Common myeloid progenitor, CD34-positive (primary cell): ENCODE measurements around the gene TANK.
A peak's percentile ranks its signal among the peaks of the same experiment; 100 is the strongest.

ENCODE experiments used
- CTCF ChIA-PET: fragments of 350-600 bp; sonication (Branson Sonifier 250); formaldehyde crosslinking; loops from one replicate; lab custom pipeline; 2021; ENCODE audit warnings: antibody characterized with exemption; lab: Charles Lee
- POLR2A ChIA-PET: fragments of 350-600 bp; sonication (Branson Sonifier 250); formaldehyde crosslinking; loops from one replicate; lab custom pipeline; 2021; ENCODE audit warnings: antibody characterized with exemption; lab: Charles Lee
- DNase-seq, 3 donors: peaks; one replicate each; pipeline versions ENCODE4 v3.0.0 to v3.0.0-alpha.2; 2013
- H3K27ac ChIP-seq, 2 experiments: 1 replicate in 1 of 2; 2 replicates in 1 of 2; pipeline ENCODE4 v1.7.0; 2013; ENCODE audit warnings: inconsistent platforms in 2 of 2, low read length in 2 of 2, mild to moderate bottlenecking in 2 of 2, low read depth in 1 of 2, moderate library complexity in 1 of 2; ENCODE audit not compliant: severe bottlenecking in 2 of 2, insufficient read depth in 1 of 2, poor library complexity in 1 of 2
- H3K27me3 ChIP-seq, 5 experiments: replicated peaks in 2 of 5; 1 replicate in 3 of 5; 2 replicates in 2 of 5; pipeline versions ENCODE4 v1.6.1 to v1.7.0; 2013; ENCODE audit warnings: low read length in 4 of 5, mild to moderate bottlenecking in 2 of 5, moderate library complexity in 2 of 5, inconsistent platforms in 1 of 5; ENCODE audit not compliant: insufficient read depth in 5 of 5, control insufficient read depth in 4 of 5
- H3K36me3 ChIP-seq, 4 experiments: 1 replicate in 2 of 4; 2 replicates in 2 of 4; pipeline versions ENCODE4 v1.6.1 to v1.7.0; 2013; ENCODE audit warnings: low read length in 3 of 4, control low read depth in 1 of 4, mild to moderate bottlenecking in 1 of 4; ENCODE audit not compliant: control insufficient read depth in 4 of 4, insufficient read depth in 4 of 4
- H3K4me1 ChIP-seq, 4 experiments: 1 replicate in 3 of 4; 2 replicates in 1 of 4; pipeline versions ENCODE4 v1.6.1 to v1.7.1; 2013; ENCODE audit warnings: low read length in 3 of 4, mild to moderate bottlenecking in 3 of 4, control low read depth in 1 of 4, inconsistent platforms in 1 of 4, moderate library complexity in 1 of 4; ENCODE audit not compliant: control insufficient read depth in 4 of 4, insufficient read depth in 4 of 4; ENCODE audit errors: control extremely low read depth in 1 of 4
- H3K4me3 ChIP-seq, 7 experiments: 1 replicate in 4 of 7; 2 replicates in 3 of 7; pipeline versions ENCODE4 v1.5.1 to v1.7.0; 2013; ENCODE audit warnings: mild to moderate bottlenecking in 7 of 7, low read length in 6 of 7, moderate library complexity in 6 of 7, inconsistent platforms in 2 of 7, low read depth in 2 of 7, control low read depth in 1 of 7; ENCODE audit not compliant: insufficient read depth in 4 of 7, control insufficient read depth in 1 of 7; ENCODE audit errors: extremely low read depth in 1 of 7
- H3K9me3 ChIP-seq, 5 experiments: 1 replicate in 4 of 5; 2 replicates in 1 of 5; pipeline versions ENCODE4 v1.6.1 to v1.7.1; 2013; ENCODE audit warnings: low read length in 4 of 5, mild to moderate bottlenecking in 2 of 5, inconsistent platforms in 1 of 5, low read depth in 1 of 5, moderate library complexity in 1 of 5; ENCODE audit not compliant: control insufficient read depth in 4 of 5, insufficient read depth in 2 of 5; ENCODE audit errors: control extremely low read depth in 1 of 5
- WGBS: methylation state at CpG from one replicate; pipeline ENCODE4 v1.1.5; 2013; ENCODE audit not compliant: insufficient coverage; 5-methylcytosine and 5-hydroxymethylcytosine counted together

The TANK gene

GRCh38 chr2:161139098-161139987 lies 20.9 kb upstream of the TANK start:
- ChIA-PET POLR2A (interaction anchor here (0.5 to 0.9 kb wide), 2 partner anchors 20 to 71 kb away, joined by 3 read pairs; partner anchors contain the start of gene TANK), CTCF (interaction anchor here (0.6 to 2.2 kb wide), 7 partner anchors 26 to 836 kb away, joined by 3 to 10 read pairs (median 3); no protein-coding TSS in a partner anchor)
- H3K4me3 ChIP-seq, result peak overlapping the region in 6 of 7 experiments; percentile 45 to 74 (median 58)
- no CpG with 5 or more reads among the region's 3 CpGs for WGBS
- H3K27me3 ChIP-seq, result no peaks in the 10 kb centered on the region
- peak overlapping the region; percentile 82 to 87 for H3K27ac ChIP-seq
- peak; percentile 66 to 88 (median 80) for DNase-seq
- no peaks in the 10 kb centered on the region for H3K36me3 ChIP-seq
- H3K4me1 ChIP-seq, result peaks cover 24 to 63% (median 41%) of the 10 kb centered on the region in 4 experiments
- peaks cover 0 to 4% (median 0%) of the 10 kb centered on the region in 5 experiments for H3K9me3 ChIP-seq

DNA sequence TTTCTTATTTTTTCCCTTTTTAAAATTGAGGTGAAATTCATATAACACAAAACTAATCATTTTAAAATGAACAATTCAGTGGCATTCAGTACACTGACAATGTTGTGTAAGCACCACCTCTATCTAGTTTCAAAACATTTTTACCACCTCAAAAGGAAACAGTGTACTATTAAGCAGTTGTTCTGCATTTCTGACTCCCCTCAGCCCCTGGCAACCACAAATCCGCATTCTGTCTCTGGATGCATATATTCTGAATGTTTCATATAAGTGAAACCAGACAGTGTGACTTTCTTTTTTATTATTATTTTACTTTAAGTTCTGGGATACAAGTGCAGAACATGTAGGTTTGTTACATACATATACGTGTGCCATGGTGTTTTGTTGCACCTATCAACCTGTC lies 19.2 kb upstream of the TANK start:
- H3K4me3 ChIP-seq, result peak overlapping the region in 3 of 7 experiments; percentile 1 to 54 (median 1)
- DNase-seq, result peak in 2 of 3 donors; percentile 87 to 91
- H3K27ac ChIP-seq, result peak overlapping the region in 1 of 2 experiments; percentile 17
- H3K27me3 ChIP-seq, result no peaks in the 10 kb centered on the region
- peaks cover 15 to 47% (median 33%) of the 10 kb centered on the region in 4 experiments for H3K4me1 ChIP-seq
- POLR2A ChIA-PET, result no interaction called here
- no CpG with 5 or more reads among the region's 2 CpGs for WGBS
- H3K36me3 ChIP-seq, result no peaks in the 10 kb centered on the region
- H3K9me3 ChIP-seq, result peaks cover 0 to 9% (median 0%) of the 10 kb centered on the region in 5 experiments
- CTCF ChIA-PET, result no interaction called here

DNA sequence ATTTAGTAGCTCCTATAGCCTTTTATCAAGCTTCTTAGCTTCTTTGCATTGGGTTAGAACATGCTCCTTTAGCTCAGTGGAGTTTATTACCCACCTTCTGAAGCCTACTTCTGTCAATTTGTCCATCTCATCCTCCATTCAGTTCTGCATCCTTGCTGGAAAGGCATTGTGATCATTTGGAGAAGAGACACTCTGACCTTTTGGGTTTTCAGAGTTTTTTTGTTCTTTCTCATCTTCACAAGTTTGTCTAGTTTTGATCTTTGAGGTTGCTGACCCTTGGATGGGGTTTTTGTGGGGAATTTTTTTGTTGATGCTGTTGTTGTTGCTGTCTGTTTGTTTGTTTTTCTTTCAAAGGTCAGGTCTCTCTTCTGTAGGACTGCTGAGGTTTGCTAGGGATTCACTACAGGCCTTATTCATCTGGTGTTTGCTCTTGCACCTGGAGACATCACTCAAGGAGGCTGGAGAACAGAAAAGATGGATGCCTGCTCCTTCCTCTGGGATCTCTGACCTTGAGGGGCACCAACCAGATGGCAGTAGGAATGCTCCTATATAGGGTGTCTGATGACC lies 13.9 kb upstream of the TANK start:
- Histone ChIP-seq H3K4me1 (peaks cover 0 to 1% (median under 1%) of the 10 kb centered on the region in 4 experiments), H3K4me3 (no peak overlapping the region), H3K36me3 (peaks cover 0 to 12% (median 1%) of the 10 kb centered on the region in 4 experiments), H3K9me3 (peaks cover 6 to 48% (median 11%) of the 10 kb centered on the region in 5 experiments), H3K27ac (no peak overlapping the region), H3K27me3 (no peaks in the 10 kb centered on the region)
- ChIA-PET POLR2A (no interaction called here), CTCF (interaction anchor here (0.9 to 1.3 kb wide), 2 partner anchors 10 to 27 kb away, joined by 3 read pairs; no protein-coding TSS in a partner anchor)
- no peak for DNase-seq

DNA sequence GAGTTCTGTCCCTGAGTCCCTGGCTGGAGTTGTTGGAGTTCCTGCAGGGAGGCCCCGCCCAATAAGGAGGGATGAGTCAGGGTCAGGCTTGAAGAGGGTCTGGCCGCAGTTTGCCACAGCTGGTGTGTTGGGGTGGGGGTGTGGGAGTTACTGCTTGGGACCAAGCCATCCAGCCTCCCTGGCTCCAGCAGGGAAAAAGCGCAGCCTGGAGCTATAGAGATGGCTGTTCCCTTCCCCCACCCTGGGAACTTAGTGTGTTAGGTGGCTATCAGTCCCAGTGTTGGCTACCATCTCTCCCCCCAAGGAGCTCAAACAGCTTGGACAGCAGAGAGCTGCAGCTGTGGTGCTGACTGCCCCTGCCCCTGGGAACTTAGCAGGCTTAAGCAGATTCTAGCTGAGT lies 13.2 kb upstream of the TANK start:
- WGBS, result 100% methylated on average over 2 of the region's 3 CpGs
- no peak overlapping the region for H3K27ac ChIP-seq
- CTCF ChIA-PET, result no interaction called here
- no peaks in the 10 kb centered on the region for H3K27me3 ChIP-seq
- no peak for DNase-seq
- H3K4me3 ChIP-seq, result no peak overlapping the region
- peaks cover 0 to 12% (median 1%) of the 10 kb centered on the region in 4 experiments for H3K36me3 ChIP-seq
- POLR2A ChIA-PET, result no interaction called here
- H3K9me3 ChIP-seq, result peaks cover 6 to 55% (median 11%) of the 10 kb centered on the region in 5 experiments
- H3K4me1 ChIP-seq, result no peaks in the 10 kb centered on the region

DNA sequence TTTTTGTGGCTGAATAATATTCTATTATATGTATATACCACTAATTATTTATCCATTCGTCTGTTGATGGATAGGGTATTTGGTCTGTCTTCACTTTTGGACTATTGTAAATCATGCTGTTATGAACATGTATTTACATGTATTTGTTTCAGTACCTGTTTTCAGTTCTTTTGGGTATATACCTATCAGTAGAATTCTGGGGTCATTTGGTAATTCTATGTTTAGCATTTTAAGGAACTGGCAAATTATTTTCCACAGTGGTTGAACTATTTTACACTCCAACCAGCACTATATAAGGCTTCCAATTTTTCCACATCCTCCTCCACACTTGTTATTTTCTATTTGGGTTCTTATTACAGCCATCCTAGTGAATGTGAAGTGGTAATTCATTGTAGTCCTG lies 12.4 kb upstream of the TANK start:
- H3K27ac ChIP-seq, result no peak overlapping the region
- H3K36me3 ChIP-seq, result peaks cover 0 to 16% (median 3%) of the 10 kb centered on the region in 4 experiments
- no peak for DNase-seq
- no peaks in the 10 kb centered on the region for H3K4me1 ChIP-seq
- H3K9me3 ChIP-seq, result peaks cover 6 to 62% (median 11%) of the 10 kb centered on the region in 5 experiments
- ChIA-PET CTCF (no interaction called here), POLR2A (no interaction called here)
- no peaks in the 10 kb centered on the region for H3K27me3 ChIP-seq
- H3K4me3 ChIP-seq, result no peak overlapping the region
- WGBS, result no CpG with 5 or more reads among the region's 1 CpG

DNA sequence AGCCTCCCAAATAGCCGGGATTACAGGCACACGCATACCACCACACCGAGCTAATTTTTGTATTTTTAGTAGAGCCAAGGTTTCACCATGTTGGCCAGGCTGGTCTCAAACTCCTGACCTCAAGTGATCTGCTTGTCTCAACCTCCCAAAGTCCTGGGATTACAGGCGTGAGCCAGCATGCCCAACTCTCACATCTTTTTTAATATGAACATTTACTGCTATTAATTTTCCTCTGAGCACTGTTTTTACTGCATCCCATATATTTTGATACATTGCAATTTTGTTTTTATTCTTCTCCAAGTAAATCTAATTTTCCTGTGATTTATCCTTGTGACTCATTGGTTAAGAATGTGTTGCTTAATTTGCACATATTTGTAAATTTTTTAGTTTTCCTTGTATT lies 9.5 kb upstream of the TANK start:
- CTCF ChIA-PET, result interaction anchor here (1.0 kb wide), 1 partner anchor 83 kb away, joined by 3 read pairs; no protein-coding TSS in a partner anchor
- H3K9me3 ChIP-seq, result peaks cover 6 to 53% (median 11%) of the 10 kb centered on the region in 5 experiments
- H3K36me3 ChIP-seq, result peaks cover 0 to 24% (median 3%) of the 10 kb centered on the region in 4 experiments
- no peak overlapping the region for H3K27ac ChIP-seq
- POLR2A ChIA-PET, result interaction anchor here (1.4 kb wide), 1 partner anchor 10 kb away, joined by 3 read pairs; the partner anchor contains the start of gene TANK
- DNase-seq, result no peak
- WGBS, result 100% methylated on average over 4 of the region's 4 CpGs
- H3K4me3 ChIP-seq, result no peak overlapping the region
- H3K27me3 ChIP-seq, result no peaks in the 10 kb centered on the region
- H3K4me1 ChIP-seq, result no peaks in the 10 kb centered on the region
